Lower lobe of right lung (tissue), 2 donors: Measurements from ENCODE around the gene LEPROT. TPM values are rescaled to one million over a fixed set of nuclear protein-coding genes. Genes with fewer than 3 reads are reported as not detected.

Experiments used
- ATAC-seq, 2 donors: fragments of 200-7000 bp; cut with Tn5 transposase; one replicate each; pipeline ENCODE4 v1.9.1; 2020 to 2022; ENCODE audit warnings: mild to moderate bottlenecking in 2 of 2, moderate library complexity in 2 of 2
- DNase-seq: peaks from one replicate; pipeline ENCODE4 v3.0.0-alpha.2; 2020
- H3K27ac ChIP-seq: fragments of 200-600 bp; one replicate; pipeline ENCODE4 v1.8.0; 2022
- H3K27me3 ChIP-seq: fragments of 200-600 bp; one replicate; pipeline ENCODE4 v1.8.0; 2022; ENCODE audit warnings: low read depth
- H3K36me3 ChIP-seq: fragments of 200-600 bp; one replicate; pipeline ENCODE4 v1.8.0; 2022; ENCODE audit warnings: mild to moderate bottlenecking
- H3K4me1 ChIP-seq: fragments of 200-600 bp; one replicate; pipeline ENCODE4 v1.8.0; 2022
- H3K4me3 ChIP-seq: fragments of 200-600 bp; one replicate; pipeline ENCODE4 v1.8.0; 2022; ENCODE audit warnings: mild to moderate bottlenecking
- H3K9me3 ChIP-seq: fragments of 200-600 bp; one replicate; pipeline ENCODE4 v1.8.0; 2022
- intact Hi-C: fragments of 100-400 bp; cut with DNase I; formaldehyde crosslinking; loops from one replicate; pipeline ENCODE4 v1.11.0; 2022
- total RNA-seq: library from RNA; stranded (reverse); fragmentation: NEBNext Ultra II Directional; extraction: Animal tissue kit (Norgen Biotek cat#: 25700); gene quantifications from one replicate; pipeline ENCODE4 v1.2.1, GENCODE V29; 2021
- TF ChIP-seq, protein P1 (sequence below): fragments of 200-600 bp; IDR thresholded peaks from one replicate; pipeline ENCODE4 v1.8.0; 2022; ENCODE audit warnings: antibody characterized with exemption, mild to moderate bottlenecking
- donor health status: DM: no; HTN: yes; CAD: no; lungs with severe emphysema.

The LEPROT gene
- total RNA-seq, 1 donor from 2014 or later = 96.6 TPM

DNA sequence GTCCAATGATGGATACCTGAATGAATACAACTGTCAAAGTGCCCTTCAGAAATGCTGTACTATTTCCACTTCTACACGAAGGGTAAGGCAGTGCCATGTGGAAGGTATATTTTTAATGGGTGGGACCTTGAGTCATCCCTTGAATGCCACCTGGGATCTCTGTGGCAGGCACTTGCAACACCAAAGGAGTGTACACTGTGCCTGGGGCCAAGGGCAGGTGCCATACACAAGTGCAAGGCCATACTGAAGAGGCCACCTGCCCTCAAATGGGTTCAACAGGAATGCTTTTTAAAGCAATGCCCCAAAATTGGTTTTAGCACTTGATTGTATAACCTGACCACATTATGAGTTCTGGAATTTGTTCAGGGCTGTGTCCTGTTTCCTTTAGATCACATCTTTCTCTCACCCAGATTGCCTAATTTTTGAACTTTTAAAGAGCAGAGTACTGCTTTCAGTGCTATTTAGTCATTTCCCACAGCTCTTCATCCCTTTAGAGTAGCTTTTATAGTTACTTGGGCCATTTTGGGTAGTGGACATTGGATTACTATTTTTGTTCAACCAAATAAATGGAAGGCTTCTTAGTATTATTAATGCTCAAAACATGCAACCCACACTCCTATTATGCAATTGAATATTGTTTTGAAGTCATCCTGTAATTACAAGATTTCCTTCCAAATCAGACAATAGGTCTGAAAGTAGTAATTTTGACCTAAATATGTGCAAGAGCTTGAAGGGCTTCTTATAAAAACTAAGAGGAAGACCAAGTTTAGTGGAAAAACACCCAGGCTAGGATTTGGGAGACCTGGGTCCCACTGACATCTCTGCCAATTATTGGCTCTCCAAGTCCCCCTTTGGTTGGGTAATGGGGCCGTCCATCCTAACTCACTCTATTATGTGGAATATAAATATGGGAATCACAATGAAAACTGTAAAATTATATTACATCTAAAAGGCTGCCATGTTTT lies 57.2 kb downstream of the LEPROT start:
- no peaks in the 10 kb centered on the region for H3K36me3 ChIP-seq
- no peaks in the 10 kb centered on the region for H3K27me3 ChIP-seq
- intact Hi-C loops = no loop called here
- H3K4me3 ChIP-seq = no peak overlapping the region
- H3K4me1 ChIP-seq = no peaks in the 10 kb centered on the region
- no peaks in the 10 kb centered on the region for H3K9me3 ChIP-seq
- TF ChIP-seq, protein P1, sequence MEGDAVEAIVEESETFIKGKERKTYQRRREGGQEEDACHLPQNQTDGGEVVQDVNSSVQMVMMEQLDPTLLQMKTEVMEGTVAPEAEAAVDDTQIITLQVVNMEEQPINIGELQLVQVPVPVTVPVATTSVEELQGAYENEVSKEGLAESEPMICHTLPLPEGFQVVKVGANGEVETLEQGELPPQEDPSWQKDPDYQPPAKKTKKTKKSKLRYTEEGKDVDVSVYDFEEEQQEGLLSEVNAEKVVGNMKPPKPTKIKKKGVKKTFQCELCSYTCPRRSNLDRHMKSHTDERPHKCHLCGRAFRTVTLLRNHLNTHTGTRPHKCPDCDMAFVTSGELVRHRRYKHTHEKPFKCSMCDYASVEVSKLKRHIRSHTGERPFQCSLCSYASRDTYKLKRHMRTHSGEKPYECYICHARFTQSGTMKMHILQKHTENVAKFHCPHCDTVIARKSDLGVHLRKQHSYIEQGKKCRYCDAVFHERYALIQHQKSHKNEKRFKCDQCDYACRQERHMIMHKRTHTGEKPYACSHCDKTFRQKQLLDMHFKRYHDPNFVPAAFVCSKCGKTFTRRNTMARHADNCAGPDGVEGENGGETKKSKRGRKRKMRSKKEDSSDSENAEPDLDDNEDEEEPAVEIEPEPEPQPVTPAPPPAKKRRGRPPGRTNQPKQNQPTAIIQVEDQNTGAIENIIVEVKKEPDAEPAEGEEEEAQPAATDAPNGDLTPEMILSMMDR = no peak
- DNase-seq (no peak), ATAC-seq (no peak)
- H3K27ac ChIP-seq = no peak overlapping the region

DNA sequence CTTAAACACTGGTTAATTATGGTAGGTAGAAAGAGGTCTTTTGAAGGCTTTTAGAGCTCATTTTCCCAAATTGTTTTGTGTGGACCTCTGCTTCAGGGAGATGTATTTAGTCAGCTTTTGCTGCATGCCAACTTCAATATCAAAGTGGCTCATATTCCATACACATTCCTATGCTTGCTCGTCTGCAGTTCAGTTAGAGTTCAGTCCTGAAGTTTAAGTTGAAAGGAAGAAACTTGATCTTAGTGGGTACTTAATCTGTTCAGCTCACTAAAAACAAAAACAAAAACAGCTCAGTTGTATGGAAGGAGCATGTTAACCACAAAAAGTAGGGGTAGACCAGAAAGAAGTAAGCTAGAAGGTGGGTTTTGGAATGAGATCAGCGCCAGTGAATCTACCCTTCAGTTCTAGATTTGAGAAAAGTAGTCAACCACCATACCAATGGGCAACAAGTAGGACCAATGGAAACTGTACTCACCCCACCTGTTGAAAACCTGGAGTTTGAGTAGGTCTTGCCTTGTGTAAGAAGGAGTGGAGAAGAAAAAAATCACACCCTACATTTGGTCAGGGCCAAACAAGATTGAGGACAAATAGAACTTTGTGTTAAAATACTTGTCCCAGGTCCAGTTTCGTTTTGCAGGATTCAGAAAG lies 58.0 kb downstream of the LEPROT start:
- H3K27ac ChIP-seq = no peak overlapping the region
- ATAC-seq = no peak
- no peaks in the 10 kb centered on the region for H3K36me3 ChIP-seq
- H3K27me3 ChIP-seq = no peaks in the 10 kb centered on the region
- DNase-seq = no peak
- TF ChIP-seq, protein P1 = no peak
- no peak overlapping the region for H3K4me3 ChIP-seq
- intact Hi-C loops = no loop called here
- H3K9me3 ChIP-seq = no peaks in the 10 kb centered on the region
- no peaks in the 10 kb centered on the region for H3K4me1 ChIP-seq

DNA sequence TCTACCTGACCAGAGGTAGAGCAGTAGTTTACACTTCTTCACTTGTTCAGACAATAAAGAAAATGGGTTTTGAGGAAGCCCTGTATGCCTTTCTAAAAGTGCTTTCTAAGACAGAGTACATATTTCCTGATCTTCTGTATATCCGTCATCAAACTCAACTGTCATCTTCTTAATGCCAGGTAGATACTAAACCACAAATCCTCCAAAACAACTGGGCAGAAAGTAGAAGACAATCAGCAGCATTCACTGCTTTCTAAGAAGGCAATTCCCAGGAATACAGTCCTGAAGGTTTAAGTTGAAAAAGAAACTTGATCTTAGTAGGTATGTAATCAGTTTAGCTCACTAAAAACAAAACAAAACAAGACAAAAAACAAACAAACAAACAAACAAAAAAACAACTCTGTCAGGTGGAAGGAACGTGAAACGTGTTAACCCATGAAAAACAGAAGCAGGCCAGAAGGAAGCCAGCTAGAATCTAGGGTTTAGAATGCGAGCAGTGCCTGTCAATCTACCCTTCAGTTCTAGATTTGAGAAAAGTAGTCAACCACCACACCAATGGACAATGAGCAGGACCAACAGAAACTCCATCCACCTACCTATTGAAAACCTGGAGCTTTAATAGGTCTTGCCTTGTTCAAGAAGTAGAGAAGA lies 59.2 kb downstream of the LEPROT start:
- Histone ChIP-seq H3K4me1 (no peaks in the 10 kb centered on the region), H3K4me3 (no peak overlapping the region), H3K27ac (no peak overlapping the region), H3K36me3 (no peaks in the 10 kb centered on the region), H3K9me3 (no peaks in the 10 kb centered on the region), H3K27me3 (no peaks in the 10 kb centered on the region)
- ATAC-seq = no peak
- no peak for DNase-seq
- intact Hi-C loops = no loop called here
- TF ChIP-seq, protein P1 = no peak

DNA sequence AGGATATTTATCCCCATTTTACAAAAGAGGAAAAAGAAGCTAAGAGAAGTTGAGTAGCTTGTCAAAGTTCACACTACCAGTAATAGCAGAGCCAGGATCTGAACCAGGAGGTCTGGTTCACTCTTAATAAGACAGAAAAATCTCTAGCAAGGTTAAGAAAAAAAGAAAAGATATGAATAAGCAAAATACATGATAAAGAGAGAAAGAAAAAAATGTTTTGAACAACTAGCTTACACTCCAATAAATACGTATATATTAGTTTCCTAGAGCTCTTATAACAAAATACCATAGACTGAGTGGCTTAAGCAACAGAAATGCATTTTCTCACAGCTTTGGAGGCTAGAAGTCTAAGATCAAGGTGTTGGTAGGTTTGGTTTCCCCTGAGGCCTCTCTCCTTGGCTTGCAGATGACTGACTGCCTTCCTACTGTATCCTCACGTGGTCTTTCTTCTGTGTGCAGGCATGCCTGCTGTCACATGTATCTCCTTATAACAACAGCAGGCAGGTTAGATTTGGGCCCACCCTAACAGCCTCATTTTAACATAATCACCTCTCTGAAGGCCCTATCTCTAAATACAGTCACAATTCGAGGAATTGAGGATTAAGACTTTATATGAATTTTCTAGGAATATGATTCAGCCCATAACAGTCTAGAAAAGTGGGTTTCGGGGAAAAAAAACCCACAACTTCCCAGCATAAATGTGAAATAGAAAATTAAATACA lies 60.4 kb downstream of the LEPROT start:
- no peaks in the 10 kb centered on the region for H3K36me3 ChIP-seq
- no peaks in the 10 kb centered on the region for H3K27me3 ChIP-seq
- intact Hi-C loops = no loop called here
- TF ChIP-seq, protein P1 = no peak
- DNase-seq (no peak), ATAC-seq (no peak)
- no peaks in the 10 kb centered on the region for H3K4me1 ChIP-seq
- H3K9me3 ChIP-seq = no peaks in the 10 kb centered on the region
- no peak overlapping the region for H3K4me3 ChIP-seq
- no peak overlapping the region for H3K27ac ChIP-seq
